ENCODE measurements around the gene PTGFRN.

DNA sequence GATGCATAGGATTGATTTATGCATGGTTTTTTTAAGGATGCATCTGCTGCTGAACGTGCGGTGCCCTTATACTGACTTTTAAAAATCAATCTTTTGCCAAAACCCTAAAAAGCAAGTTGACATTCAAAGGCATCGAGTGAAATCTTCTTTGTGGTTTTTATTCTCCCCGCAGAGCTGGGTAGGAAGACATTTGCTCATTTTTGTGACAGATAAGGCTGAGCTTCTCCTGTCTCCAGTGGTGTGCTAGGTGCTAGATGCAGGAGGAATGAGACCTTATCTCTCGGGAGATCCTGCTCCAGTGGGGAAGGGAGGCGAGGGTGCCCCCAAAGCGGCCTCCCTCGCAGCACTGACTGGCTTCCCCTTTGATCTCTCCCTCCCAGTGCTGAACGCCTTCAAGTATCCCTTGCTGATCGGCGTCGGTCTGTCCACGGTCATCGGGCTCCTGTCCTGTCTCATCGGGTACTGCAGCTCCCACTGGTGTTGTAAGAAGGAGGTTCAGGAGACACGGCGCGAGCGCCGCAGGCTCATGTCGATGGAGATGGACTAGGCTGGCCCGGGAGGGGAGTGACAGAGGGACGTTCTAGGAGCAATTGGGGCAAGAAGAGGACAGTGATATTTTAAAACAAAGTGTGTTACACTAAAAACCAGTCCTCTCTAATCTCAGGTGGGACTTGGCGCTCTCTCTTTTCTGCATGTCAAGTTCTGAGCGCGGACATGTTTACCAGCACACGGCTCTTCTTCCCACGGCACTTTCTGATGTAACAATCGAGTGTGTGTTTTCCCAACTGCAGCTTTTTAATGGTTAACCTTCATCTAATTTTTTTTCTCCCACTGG is 76.9 kb downstream of the PTGFRN start:
- TF ChIP-seq, protein P1, sequence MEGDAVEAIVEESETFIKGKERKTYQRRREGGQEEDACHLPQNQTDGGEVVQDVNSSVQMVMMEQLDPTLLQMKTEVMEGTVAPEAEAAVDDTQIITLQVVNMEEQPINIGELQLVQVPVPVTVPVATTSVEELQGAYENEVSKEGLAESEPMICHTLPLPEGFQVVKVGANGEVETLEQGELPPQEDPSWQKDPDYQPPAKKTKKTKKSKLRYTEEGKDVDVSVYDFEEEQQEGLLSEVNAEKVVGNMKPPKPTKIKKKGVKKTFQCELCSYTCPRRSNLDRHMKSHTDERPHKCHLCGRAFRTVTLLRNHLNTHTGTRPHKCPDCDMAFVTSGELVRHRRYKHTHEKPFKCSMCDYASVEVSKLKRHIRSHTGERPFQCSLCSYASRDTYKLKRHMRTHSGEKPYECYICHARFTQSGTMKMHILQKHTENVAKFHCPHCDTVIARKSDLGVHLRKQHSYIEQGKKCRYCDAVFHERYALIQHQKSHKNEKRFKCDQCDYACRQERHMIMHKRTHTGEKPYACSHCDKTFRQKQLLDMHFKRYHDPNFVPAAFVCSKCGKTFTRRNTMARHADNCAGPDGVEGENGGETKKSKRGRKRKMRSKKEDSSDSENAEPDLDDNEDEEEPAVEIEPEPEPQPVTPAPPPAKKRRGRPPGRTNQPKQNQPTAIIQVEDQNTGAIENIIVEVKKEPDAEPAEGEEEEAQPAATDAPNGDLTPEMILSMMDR (IDR thresholded peaks at IDR 0.05), result no peak
- no peak for TF ChIP-seq ZFX (IDR thresholded peaks at IDR 0.05; ENCODE audit: borderline replicate concordance)

Measured in 22Rv1 (cell line).